Fibroblast of skin of abdomen (primary cell): ENCODE results near the gene MAD1L1.

Experiments used
- DNase-seq: peaks from one replicate; pipeline ENCODE4 v3.0.0-alpha.2; 2013

The MAD1L1 gene

GRCh38 chr7:1949681-1950055, 283.1 kb downstream of the MAD1L1 start:
- DNase-seq: no peak

- no peak for DNase-seq
Observed at GRCh38 chr7:1948887-1949680, 283.7 kb downstream of the MAD1L1 start.

GRCh38 chr7:1948301-1948796, 284.4 kb downstream of the MAD1L1 start:
- DNase-seq: no peak

- DNase-seq: no peak
Observed at GRCh38 chr7:1947586-1948217, 285.0 kb downstream of the MAD1L1 start.

GRCh38 chr7:1946773-1947450, 285.8 kb downstream of the MAD1L1 start:
- no peak for DNase-seq

GRCh38 chr7:1946025-1946772, 286.5 kb downstream of the MAD1L1 start:
- DNase-seq: no peak

- no peak for DNase-seq
Observed at GRCh38 chr7:1945558-1945957, 287.2 kb downstream of the MAD1L1 start.

GRCh38 chr7:1944619-1945210, 288.0 kb downstream of the MAD1L1 start:
- DNase-seq: no peak

GRCh38 chr7:1943933-1944618, 288.7 kb downstream of the MAD1L1 start:
- no peak for DNase-seq

- no peak for DNase-seq
Observed at GRCh38 chr7:1943326-1943725, 289.4 kb downstream of the MAD1L1 start.

- no peak for DNase-seq
Observed at GRCh38 chr7:1942941-1943289, 289.8 kb downstream of the MAD1L1 start.

GRCh38 chr7:1942243-1942940, 290.4 kb downstream of the MAD1L1 start:
- DNase-seq: no peak

GRCh38 chr7:1941464-1942242, 291.1 kb downstream of the MAD1L1 start:
- DNase-seq: no peak

GRCh38 chr7:1940863-1941262, 291.9 kb downstream of the MAD1L1 start:
- DNase-seq: no peak

GRCh38 chr7:1940402-1940786, 292.4 kb downstream of the MAD1L1 start:
- DNase-seq: peak; percentile 53

GRCh38 chr7:1939434-1940401, 293.0 kb downstream of the MAD1L1 start:
- no peak for DNase-seq

GRCh38 chr7:1938788-1939433, 293.8 kb downstream of the MAD1L1 start:
- no peak for DNase-seq

GRCh38 chr7:1937252-1937605, 295.5 kb downstream of the MAD1L1 start:
- no peak for DNase-seq
